Measurements from ENCODE around the gene SCN5A. TPM values are rescaled to one million over a fixed set of nuclear protein-coding genes. Genes with fewer than 3 reads are reported as not detected.

Gene SCN5A
- total RNA-seq, 1 donor from 2014 or later, result not detected

GRCh38 chr3:38562467-38562925, 87.0 kb downstream of the SCN5A start:
- intact Hi-C loops (cut with micrococcal nuclease), result no loop called here

DNA sequence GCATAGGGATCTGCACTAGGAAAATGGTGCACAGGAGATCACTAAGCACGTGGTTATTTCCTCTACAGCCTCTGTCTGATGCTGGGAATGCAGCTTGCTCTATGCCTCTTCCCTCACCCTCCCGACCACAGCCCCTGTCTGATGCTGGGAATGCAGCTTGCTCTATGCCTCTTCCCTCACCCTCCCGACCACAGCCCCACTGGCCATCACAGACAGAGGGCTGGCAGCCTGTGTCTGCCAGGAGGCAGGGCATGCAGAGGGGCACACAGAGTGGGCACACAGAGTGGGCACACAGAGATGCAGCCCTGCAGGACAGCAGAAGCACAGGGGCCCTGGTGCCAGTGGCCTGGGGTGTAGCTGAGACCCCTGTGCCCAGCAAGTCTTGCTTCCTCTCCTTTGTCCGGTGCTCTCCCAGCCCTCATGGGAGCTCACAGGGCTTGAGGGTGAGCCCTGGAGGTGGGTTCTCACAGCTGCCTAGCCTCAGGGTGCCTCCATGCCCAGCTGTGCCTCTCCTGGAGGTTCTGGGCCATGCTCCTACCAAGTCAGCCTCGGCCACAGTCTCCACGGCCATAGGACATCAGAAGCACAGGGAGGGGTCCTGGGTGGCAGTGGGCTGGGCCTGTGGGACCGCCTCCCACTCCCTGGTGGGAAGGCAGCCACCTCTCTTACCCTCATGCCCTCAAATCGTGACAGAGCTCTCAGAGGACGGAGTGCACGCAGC, 87.6 kb downstream of the SCN5A start:
- intact Hi-C loops (cut with micrococcal nuclease), result no loop called here

GRCh38 chr3:38560996-38561717, 88.3 kb downstream of the SCN5A start:
- intact Hi-C loops (cut with micrococcal nuclease), result no loop called here

DNA sequence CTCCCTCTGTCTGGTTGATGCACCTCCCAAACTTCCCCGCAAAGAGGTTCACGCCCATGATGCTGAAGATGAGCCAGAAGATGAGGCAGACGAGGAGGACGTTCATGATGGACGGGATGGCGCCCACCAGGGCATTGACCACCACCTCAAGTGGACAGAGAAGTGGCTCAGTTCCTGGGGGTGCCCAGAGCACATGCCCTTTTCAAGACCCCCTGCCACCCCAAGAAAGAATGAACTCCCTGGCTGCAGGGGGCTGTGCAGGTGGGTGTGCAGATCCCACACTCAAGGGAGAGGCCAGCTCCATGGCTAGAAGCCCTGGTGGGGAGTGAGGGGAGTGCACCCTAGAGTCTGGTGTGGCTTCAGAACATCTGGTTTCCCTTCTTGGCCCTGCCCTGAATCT, 89.2 kb downstream of the SCN5A start:
- intact Hi-C loops (cut with micrococcal nuclease), result no loop called here

- intact Hi-C loops (cut with micrococcal nuclease), result no loop called here
These were observed 90.6 kb downstream of the SCN5A start for GRCh38 chr3:38558864-38559263.

DNA sequence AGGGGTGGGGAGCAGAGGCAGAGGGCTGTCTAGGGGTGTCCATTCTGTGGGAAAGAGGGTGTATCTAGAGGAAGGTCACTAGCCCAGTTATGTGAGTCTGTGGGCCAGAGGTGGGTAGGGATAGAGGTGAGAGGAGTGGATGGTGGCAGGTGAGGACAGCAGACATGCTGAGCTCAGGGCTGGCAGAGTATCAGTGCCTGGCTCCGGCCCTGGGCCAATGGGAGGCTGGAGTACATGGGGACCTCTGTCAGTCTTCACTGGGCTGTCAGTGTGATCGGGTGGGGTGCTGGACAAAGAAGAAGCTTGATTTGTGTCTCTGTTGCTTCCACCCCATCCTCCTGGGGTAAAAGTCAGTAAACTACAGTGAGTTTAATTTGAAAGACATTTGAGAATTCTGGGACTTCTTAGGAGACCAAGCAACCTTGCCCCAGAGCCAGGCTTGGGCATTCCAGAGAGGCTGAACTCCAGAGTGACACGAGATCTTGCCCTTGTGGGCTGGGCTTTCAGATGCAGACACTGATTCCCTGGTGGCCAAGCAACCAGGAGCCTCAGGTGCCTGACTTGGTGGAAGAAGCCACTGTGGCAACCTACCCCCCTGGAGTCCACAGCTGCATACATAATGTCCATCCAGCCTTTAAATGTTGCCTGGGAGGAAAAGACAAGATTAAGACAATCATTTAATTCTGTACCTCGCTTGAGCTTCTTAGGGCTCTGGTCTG, 92.7 kb downstream of the SCN5A start:
- intact Hi-C loops (cut with micrococcal nuclease), result no loop called here

DNA sequence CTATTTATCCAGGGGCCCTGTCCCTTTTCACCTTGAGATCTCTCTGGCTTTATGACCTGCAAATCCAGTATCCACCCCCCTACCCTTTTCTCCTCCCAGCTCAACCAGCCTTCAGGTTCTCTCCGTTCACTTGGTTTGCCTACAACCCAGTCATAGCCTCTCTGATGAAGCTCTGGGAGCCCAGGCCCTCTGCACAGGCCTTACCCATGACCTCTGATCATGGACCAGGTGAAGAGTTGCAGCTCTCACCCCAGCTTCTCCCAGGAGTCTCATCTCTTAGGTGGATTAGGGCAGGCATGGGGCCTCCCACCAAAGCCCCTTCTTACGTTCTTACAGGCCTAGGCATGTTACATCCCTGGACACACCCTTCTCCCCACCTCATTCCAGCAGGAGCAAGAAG, 93.6 kb downstream of the SCN5A start:
- intact Hi-C loops (cut with micrococcal nuclease), result no loop called here

DNA sequence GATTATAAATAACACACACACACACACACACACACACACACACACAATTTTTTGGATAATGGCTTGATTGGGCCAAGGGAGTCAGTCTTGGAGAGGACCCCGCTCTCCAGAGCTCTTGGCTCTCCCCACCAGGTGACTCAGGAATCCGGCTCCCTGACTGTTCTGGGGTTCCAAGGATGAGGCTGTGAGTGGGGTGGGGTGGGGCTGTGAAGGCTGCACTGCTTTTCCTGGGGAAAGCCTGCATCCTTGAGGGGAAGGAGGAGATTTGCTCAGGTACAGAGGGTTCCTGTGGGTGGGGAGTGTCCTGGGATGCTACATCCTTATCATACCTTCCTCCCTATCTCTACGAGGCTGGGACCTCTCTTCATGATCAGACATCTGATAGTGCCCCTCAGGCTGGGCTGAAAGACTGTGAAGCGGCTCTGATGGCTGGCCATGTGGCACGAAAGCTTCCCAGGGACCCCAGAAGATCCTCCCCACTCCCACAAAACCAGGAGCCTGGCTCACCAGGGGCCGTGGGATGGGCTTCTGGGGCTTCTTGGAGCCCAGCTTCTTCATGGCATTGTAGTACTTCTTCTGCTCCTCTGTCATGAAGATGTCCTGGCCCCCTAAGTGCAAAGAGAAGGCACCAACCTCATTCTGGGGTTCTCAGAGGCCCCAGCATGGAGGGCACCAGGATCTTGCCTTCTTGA, 94.2 kb downstream of the SCN5A start:
- intact Hi-C loops (cut with micrococcal nuclease), result no loop called here

DNA sequence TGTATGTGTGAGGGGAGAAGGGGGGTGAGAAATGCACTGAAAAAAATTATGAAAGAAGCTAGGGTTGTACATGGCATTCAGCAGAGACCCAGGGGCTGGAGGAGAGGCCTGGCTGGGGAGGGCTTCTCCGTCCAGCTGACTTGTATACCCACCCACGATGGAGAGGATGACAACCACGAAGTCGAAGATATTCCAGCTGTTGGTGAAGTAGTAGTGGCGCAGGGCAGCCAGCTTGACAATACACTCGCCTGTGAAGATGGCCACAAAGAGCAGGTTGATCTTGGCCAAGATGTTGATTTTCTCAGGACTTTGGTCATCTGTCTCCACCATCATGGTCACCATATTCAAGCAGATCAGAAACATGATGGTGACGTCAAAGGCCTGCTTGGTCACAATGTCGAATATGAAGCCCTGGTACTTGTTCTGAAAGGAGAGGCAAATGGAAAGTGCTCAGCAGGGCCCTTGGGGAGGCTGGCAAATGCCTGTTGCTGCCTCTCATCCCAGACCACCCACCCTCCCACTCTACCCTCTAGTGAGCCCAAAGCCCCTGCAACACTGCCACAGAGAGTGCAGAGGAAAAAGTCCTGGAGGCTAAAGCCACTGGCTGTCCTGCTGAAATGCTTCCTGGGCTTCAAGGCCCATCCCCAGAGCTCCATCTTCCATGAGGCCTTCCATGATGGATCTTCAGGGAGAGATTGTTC, 95.2 kb downstream of the SCN5A start:
- intact Hi-C loops (cut with micrococcal nuclease), result no loop called here

DNA sequence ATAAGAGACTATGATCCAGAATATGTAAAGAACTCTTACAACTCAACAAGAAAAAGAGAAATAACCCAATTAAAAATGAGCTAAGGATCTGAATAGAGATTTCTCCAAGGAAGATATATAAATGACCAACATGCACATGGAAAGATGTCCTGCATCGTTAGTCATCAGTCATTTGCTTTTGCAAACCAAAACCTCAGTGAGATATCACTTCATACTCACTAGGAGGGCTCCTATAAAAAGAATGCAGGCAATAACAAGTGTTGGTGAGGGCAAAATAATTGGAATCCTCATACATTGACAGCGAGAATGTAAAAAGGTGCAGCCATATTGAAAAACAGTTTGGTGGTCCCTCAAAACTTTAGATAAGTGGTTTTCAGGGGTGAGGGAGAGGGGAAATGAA, 96.4 kb downstream of the SCN5A start:
- intact Hi-C loops (cut with micrococcal nuclease), result no loop called here

- intact Hi-C loops (cut with micrococcal nuclease), result no loop called here
These were observed 97.1 kb downstream of the SCN5A start for GRCh38 chr3:38552364-38552763.

DNA sequence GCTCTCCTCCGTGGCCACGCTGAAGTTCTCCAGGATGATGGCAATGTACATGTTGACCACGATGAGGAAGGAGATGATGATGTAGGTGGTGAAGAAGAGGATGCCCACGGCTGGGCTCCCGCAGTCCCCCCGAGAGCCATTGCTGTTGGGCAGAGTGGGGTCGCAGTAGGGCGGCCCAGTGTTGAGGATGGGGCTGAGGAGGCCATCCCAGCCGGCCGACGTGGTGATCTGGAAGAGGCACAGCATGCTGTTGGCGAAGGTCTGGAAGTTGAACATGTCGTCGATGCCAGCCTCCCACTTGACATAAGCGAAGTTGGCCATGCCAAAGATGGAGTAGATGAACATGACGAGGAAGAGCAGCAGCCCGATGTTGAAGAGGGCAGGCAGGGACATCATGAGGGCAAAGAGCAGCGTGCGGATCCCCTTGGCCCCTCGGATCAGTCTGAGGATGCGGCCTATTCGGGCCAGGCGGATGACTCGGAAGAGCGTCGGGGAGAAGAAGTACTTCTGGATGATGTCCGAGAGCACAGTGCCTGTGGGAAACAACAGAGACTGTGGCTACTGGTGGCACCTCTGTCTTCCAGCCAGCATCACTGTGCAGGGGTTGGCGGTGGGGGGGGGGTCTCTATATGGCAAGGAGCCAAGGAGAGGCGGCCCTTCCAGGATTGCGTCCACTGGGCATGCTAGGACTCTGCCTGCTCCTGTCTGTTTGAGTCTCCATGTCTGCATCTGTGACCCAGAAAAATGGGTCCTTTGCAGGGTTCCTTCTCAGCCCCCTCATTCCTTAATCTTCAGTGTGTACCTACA, 98.3 kb downstream of the SCN5A start:
- intact Hi-C loops (cut with micrococcal nuclease), result no loop called here

- intact Hi-C loops (cut with micrococcal nuclease), result no loop called here
These were observed 99.3 kb downstream of the SCN5A start for GRCh38 chr3:38549957-38550840.

- intact Hi-C loops (cut with micrococcal nuclease), result no loop called here
These were observed 100.0 kb downstream of the SCN5A start for GRCh38 chr3:38549486-38549885.

DNA sequence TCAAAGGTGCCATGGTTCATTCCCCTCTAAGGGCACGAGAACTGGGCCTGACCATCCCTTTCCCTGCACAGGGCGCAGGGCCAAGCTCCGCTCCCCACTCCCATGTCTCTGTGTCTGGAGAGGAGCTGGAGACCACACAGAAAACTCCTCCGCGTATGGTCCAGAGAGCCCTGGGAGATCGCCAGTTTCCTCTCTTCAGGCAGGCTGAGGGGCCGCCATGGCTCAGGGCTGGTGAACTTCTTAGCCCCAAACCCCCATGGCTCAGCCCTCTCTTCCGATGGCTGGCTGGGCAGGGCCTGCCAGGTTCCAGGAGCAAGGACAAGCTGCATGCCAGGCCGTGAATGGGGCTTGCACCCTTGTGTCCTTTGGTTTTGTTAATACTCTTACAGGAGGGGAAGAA, 100.4 kb downstream of the SCN5A start:
- intact Hi-C loops (cut with micrococcal nuclease), result no loop called here

DNA sequence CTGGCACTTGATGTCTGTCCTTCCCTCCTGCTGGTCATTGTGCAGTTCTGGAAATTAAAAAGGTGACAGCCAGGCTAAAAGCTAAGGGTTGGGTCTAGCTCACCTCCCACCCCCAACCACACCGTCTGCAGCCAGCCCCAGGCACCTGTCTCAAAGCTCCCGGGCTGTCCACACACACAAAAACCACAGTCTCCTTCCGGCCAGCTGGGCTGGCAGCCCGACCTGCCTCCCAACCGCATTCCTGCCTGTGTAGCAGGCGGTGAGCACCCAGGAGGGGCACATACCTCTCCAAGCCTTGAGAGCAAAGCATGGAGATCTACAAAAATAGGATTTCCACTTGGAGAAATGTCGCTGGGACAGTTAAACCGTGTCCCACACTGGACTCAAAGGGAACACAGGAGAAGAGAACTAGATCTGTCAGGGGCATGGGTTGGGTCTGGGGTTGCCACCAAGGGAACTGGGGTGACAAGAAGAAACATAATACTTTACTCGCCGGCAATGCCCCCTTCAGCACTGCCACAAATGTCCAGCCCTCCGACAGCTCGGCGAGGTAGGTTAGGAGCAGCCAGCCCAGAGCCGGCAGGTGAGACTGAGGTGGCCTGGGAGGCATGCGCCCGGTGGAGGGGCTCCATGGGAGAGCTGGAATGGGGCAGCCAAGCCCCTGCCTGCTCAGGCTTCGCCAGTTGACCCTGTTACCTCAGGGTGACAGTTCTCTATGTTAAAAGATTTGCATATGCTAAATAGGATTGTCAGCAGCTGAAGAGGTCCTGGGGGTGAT, 101.1 kb downstream of the SCN5A start:
- intact Hi-C loops (cut with micrococcal nuclease), result no loop called here

DNA sequence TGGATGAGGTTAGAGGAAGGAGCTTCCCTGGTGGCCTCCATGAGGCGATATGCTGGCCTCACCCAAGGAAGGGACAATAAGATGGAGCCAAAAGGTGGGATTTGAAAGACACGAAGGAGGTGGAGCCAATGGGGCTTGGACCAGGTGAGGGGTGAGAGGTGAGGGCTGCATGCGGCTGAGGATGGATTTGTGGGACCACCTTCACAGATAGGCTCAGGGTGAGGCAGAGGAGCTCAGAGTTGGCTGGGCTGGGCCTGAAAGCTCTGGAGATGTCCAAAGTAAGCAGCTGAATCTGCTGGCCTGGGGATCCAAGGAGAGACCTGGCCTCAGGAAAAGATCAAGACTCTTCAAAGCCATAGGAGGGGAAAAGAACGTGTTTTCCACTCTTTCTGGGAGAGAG, 103.5 kb downstream of the SCN5A start:
- intact Hi-C loops (cut with micrococcal nuclease), result no loop called here

DNA sequence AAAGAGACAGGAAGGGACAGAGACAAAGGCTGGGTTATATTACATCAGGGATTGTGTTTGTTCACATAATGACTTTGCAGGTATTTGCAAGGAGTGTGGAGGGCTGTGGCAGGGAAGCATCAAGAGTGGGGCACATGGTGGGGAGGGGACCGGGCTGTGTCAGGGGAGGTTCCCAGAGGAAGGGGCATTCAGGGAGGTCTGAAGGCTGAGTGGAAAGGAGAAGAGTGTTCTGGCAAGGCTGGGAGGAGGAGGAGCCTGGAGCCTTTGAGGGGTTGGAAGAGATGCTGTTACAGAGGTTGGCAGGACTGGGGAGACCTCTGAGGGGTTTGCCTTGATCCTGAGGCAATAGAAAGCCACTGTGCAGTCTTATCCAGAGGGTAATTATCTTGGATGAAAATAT, 103.9 kb downstream of the SCN5A start:
- intact Hi-C loops (cut with micrococcal nuclease), result no loop called here

Data from T-helper 1 cell treated with Interleukin-12 subunit alpha and Interleukin-12 subunit beta and Interleukin-4 antibody, amounts not matched to agents 30 ng/mL and 1 ng/mL, for 36 hours (primary cell).